Activated naive CD4-positive, alpha-beta T cell treated with anti-CD3 and anti-CD28 coated beads for 36 hours (primary cell): Measurements from ENCODE around the gene HEXIM1. TPM values are rescaled to one million over a fixed set of nuclear protein-coding genes. Genes with fewer than 3 reads are reported as not detected.

Experiments used
- CTCF ChIA-PET: fragments of 350-600 bp; sonication (Branson Sonifier 250); formaldehyde crosslinking; loops from one replicate; lab custom pipeline; 2021; ENCODE audit warnings: antibody characterized with exemption; lab: Charles Lee
- DNase-seq: peaks from one replicate; pipeline ENCODE4 v3.0.0-alpha.2; 2020
- H3K27ac Mint-ChIP-seq: one replicate; pipeline ENCODE4 v1.8.0; 2021; ENCODE audit warnings: mild to moderate bottlenecking, mixed read lengths
- H3K27me3 Mint-ChIP-seq: one replicate; pipeline ENCODE4 v1.8.0; 2021; ENCODE audit warnings: low read depth, mixed read lengths
- H3K36me3 Mint-ChIP-seq: one replicate; pipeline ENCODE4 v1.8.0; 2021; ENCODE audit warnings: low read depth, mixed read lengths
- H3K4me1 Mint-ChIP-seq: one replicate; pipeline ENCODE4 v1.8.0; 2021; ENCODE audit warnings: low read depth, mixed read lengths
- H3K4me3 Mint-ChIP-seq: one replicate; pipeline ENCODE4 v1.8.0; 2021; ENCODE audit warnings: mild to moderate bottlenecking, moderate library complexity, mixed read lengths
- H3K9me3 Mint-ChIP-seq: one replicate; pipeline ENCODE4 v1.8.0; 2021; ENCODE audit warnings: mixed read lengths
- intact Hi-C: fragments of 100-400 bp; cut with micrococcal nuclease; formaldehyde crosslinking; loops from one replicate; pipeline ENCODE4 v1.15.1; 2023
- total RNA-seq, 2 experiments: library from RNA; stranded (reverse); gene quantifications; one replicate each; pipeline ENCODE4 v1.2.3, GENCODE V29; 2021

Gene HEXIM1
- total RNA-seq, 2 experiments from 2014 or later, result 24.3 to 24.7 TPM

- intact Hi-C loops, result loop anchor here (1.0 kb wide), 1 partner anchor 24 kb away; the partner anchor contains the start of gene HEXIM1
- CTCF ChIA-PET, result interaction anchor here (0.6 to 3.5 kb wide), 6 partner anchors 10 to 106 kb away, joined by 4 to 41 read pairs (median 8); partner anchors contain the start of genes ACBD4 and HEXIM1
- H3K9me3 Mint-ChIP-seq, result no peaks in the 10 kb centered on the region
- no peaks in the 10 kb centered on the region for H3K27me3 Mint-ChIP-seq
- H3K4me3 Mint-ChIP-seq, result peak overlapping the region; percentile 22
- H3K4me1 Mint-ChIP-seq, result peaks cover 21% of the 10 kb centered on the region
- peak overlapping the region; percentile 93 for H3K27ac Mint-ChIP-seq
- H3K36me3 Mint-ChIP-seq, result no peaks in the 10 kb centered on the region
- DNase-seq, result no peak
These were observed 23.9 kb downstream of the HEXIM1 start for GRCh38 chr17:45172232-45172540.

DNA sequence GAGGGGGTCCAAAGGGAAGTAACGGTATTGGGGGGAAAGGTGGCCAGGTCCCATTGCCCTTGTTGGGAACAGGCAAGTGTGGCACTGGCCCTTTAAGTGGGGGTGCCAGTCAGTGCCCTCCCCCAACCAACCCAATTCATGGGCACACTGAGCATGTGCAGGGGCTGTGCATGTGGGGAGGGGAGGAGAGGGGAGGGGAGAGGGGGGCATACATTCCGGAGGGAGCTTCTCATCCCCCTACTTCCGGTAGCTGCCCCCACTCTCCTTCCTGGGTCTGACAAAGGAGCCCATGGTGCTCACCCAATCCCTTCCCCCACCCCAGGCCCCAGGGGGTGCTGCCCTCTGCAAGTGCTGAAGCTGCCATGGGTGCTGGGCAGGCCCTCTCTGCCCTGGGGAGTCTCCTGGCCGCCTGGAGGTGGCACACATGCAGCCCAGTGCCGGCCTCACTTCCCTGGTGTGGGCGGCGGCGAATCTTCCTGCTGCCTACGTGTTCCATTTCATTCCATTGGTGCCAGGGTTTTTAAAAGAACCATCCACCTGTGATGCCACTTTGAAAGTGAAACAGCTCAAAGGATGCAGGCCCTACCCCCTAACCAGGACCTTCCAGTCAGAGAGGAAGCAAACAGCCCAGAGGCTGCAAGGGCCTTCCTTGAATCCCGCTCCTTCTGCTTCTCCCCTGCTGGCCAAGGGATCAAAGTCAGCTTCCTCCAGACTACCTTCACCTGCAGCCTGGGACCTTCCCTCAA, 24.4 kb downstream of the HEXIM1 start:
- DNase-seq, result peak; percentile 65
- peaks cover 21% of the 10 kb centered on the region for H3K4me1 Mint-ChIP-seq
- no peaks in the 10 kb centered on the region for H3K36me3 Mint-ChIP-seq
- peak overlapping the region; percentile 71 for H3K4me3 Mint-ChIP-seq
- H3K9me3 Mint-ChIP-seq, result no peaks in the 10 kb centered on the region
- CTCF ChIA-PET, result interaction anchor here (0.8 to 3.5 kb wide), 11 partner anchors 10 to 150 kb away, joined by 3 to 41 read pairs (median 5); partner anchors contain the start of genes ACBD4 and HEXIM1
- peak overlapping the region; percentile 93 for H3K27ac Mint-ChIP-seq
- intact Hi-C loops, result loop anchor here (1.0 kb wide), 1 partner anchor 24 kb away; the partner anchor contains the start of gene HEXIM1
- H3K27me3 Mint-ChIP-seq, result no peaks in the 10 kb centered on the region

DNA sequence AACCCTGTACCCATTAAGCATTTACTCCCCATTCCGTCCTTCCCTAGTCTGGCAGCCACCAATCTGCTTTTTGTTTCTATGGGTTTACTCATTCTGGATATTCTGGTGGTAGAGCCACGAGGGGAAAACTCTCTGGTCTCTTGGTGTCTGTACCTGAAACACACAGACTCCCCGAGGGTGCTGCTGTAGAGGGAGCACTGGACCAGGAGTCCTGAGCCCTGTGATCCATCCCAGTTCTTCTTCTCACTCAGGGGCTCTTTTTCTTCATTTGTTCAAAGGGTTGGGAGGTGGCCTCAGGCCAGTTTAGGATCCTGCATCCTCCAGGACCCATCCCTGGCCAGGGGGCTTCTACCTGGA, 27.5 kb downstream of the HEXIM1 start:
- H3K36me3 Mint-ChIP-seq, result no peaks in the 10 kb centered on the region
- no peak overlapping the region for H3K27ac Mint-ChIP-seq
- no peaks in the 10 kb centered on the region for H3K9me3 Mint-ChIP-seq
- peaks cover 20% of the 10 kb centered on the region for H3K4me1 Mint-ChIP-seq
- intact Hi-C loops, result no loop called here
- H3K4me3 Mint-ChIP-seq, result no peak overlapping the region
- no peak for DNase-seq
- H3K27me3 Mint-ChIP-seq, result no peaks in the 10 kb centered on the region
- CTCF ChIA-PET, result interaction anchor here (1.0 to 2.3 kb wide), 3 partner anchors 9 to 40 kb away, joined by 3 to 15 read pairs (median 7); partner anchors contain the start of gene ACBD4

GRCh38 chr17:45177563-45177962, 29.3 kb downstream of the HEXIM1 start:
- Mint-ChIP-seq H3K4me1 (peaks cover 6% of the 10 kb centered on the region), H3K4me3 (no peak overlapping the region), H3K9me3 (no peaks in the 10 kb centered on the region), H3K27ac (no peak overlapping the region), H3K27me3 (no peaks in the 10 kb centered on the region), H3K36me3 (no peaks in the 10 kb centered on the region)
- CTCF ChIA-PET, result interaction anchor here (2.0 to 2.3 kb wide), 2 partner anchors 20 to 42 kb away, joined by 13 to 15 read pairs; partner anchors contain the start of gene ACBD4
- intact Hi-C loops, result no loop called here
- no peak for DNase-seq

- no peaks in the 10 kb centered on the region for H3K36me3 Mint-ChIP-seq
- CTCF ChIA-PET, result interaction anchor here (0.7 to 2.9 kb wide), 5 partner anchors 8 to 127 kb away, joined by 3 to 14 read pairs (median 6); partner anchors contain the start of gene ACBD4
- H3K4me1 Mint-ChIP-seq, result no peaks in the 10 kb centered on the region
- no peaks in the 10 kb centered on the region for H3K27me3 Mint-ChIP-seq
- H3K4me3 Mint-ChIP-seq, result no peak overlapping the region
- DNase-seq, result no peak
- intact Hi-C loops, result no loop called here
- H3K9me3 Mint-ChIP-seq, result no peaks in the 10 kb centered on the region
- no peak overlapping the region for H3K27ac Mint-ChIP-seq
These were observed 35.9 kb downstream of the HEXIM1 start for GRCh38 chr17:45184144-45184543.

DNA sequence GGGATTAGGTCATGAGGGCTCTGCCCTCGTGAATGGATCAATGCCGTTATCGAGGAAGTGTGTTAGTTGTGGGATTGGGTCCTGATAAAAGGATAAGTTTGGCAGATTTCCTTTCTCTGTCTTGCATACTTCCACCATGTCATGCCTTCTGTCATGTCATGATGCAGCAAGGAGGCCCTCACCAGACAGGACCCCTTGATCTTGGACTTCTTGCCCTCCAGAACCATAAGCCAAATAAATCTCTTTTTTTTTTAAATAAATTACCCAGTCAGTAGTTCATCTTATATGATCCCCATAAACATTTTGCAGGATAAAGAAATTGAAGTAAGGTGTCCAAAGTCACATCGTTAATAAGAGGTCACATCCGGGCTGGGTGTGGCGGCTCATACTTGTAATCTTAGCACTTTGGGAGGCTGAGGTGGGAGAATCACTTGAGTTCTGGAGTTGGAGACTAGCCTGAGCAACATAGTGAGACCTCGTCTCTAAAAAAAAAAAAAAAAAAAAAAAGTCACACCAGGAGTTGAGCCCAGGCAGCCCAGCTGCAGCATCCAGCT, 38.6 kb downstream of the HEXIM1 start:
- H3K27ac Mint-ChIP-seq, result no peak overlapping the region
- intact Hi-C loops, result no loop called here
- no peaks in the 10 kb centered on the region for H3K4me1 Mint-ChIP-seq
- no peak for DNase-seq
- CTCF ChIA-PET, result interaction anchor here (0.5 kb wide), 1 partner anchor 15 kb away, joined by 3 read pairs; no protein-coding TSS in a partner anchor
- H3K4me3 Mint-ChIP-seq, result no peak overlapping the region
- H3K27me3 Mint-ChIP-seq, result no peaks in the 10 kb centered on the region
- H3K9me3 Mint-ChIP-seq, result no peaks in the 10 kb centered on the region
- no peaks in the 10 kb centered on the region for H3K36me3 Mint-ChIP-seq

DNA sequence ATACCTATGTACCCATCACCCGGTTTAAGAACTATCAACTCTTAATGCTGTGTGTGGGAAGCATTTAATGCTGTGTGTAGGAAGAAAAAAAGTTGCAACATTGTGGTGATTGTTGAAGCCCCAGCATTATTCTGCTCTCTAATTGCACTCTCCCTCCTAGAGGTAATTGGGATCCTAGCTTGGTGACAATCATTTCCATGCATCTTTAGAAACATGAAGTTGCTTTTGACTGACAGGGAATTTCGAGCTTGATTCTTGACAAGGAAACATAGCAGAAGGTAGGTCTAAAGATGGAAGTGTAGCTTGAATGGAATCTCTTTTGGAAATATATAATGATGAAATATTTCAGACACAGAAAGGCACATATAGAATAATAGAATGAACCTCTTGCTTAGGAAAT, 40.7 kb downstream of the HEXIM1 start:
- no peaks in the 10 kb centered on the region for H3K27me3 Mint-ChIP-seq
- H3K27ac Mint-ChIP-seq, result no peak overlapping the region
- CTCF ChIA-PET, result interaction anchor here (0.6 to 2.2 kb wide), 3 partner anchors 9 to 119 kb away, joined by 3 to 14 read pairs (median 12); partner anchors contain the start of gene ACBD4
- no peaks in the 10 kb centered on the region for H3K9me3 Mint-ChIP-seq
- H3K4me1 Mint-ChIP-seq, result no peaks in the 10 kb centered on the region
- no peaks in the 10 kb centered on the region for H3K36me3 Mint-ChIP-seq
- intact Hi-C loops, result no loop called here
- H3K4me3 Mint-ChIP-seq, result no peak overlapping the region
- no peak for DNase-seq

DNA sequence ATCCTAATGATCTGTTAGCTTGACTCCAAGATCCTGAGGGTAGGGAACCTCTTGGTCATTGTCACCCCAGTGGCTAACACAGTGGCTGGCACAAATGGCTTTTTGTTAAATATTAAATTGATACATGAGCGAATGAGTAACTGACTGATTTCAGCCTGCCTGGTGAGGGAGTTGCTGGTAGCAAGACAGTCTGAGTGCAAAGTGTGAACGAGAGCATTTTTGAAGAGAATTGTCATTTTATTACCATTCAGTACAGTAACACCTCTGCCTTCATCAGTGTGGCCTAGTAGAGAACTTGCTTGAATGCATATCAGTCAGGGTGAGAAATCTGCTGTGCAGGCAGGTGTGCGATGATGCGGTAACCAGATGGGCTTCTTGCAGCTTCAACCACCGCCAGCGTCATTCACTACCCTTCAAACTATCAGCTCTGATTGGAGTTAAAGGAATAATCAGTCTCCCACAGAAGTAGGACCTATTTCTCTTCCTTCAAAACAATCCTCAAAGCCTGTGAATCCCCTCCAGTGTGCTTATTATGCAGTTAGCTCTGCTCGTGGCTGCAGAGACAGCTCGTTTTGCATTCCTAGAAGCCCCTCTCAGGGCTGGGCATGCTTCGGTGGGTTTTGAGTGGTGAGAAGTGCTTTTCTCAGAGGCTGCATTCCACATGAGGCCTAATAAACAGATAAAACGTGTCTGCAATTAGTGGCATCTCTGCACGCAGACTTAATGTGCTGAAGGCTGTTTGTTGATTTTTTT, 42.4 kb downstream of the HEXIM1 start:
- no peak for DNase-seq
- H3K27me3 Mint-ChIP-seq, result no peaks in the 10 kb centered on the region
- intact Hi-C loops, result loop anchor here (10.0 kb wide), 1 partner anchor 416 kb away; no protein-coding TSS in a partner anchor
- H3K4me1 Mint-ChIP-seq, result no peaks in the 10 kb centered on the region
- H3K9me3 Mint-ChIP-seq, result no peaks in the 10 kb centered on the region
- no peak overlapping the region for H3K4me3 Mint-ChIP-seq
- CTCF ChIA-PET, result interaction anchor here (0.6 to 1.9 kb wide), 4 partner anchors 28 to 57 kb away, joined by 3 to 14 read pairs (median 3); partner anchors contain the start of gene ACBD4
- no peaks in the 10 kb centered on the region for H3K36me3 Mint-ChIP-seq
- H3K27ac Mint-ChIP-seq, result no peak overlapping the region

DNA sequence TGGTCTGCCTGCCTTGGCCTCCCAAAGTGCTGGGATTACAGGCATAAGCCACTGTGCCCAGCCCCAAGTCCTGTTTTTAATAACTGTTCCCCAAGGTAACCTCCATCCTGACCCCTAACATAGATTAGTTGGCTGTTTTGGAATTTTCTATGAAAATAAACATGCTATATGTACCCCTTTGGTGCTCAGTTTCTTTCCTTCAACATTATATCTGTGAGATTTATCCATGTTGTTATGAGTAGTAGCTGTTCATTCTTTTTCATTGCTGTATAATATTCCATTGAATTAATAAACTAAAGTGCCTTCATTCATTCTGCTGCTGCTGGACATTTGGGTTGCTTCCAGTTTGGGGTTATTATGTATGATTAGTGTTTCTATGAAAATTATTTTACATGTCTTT, 47.1 kb downstream of the HEXIM1 start:
- CTCF ChIA-PET, result interaction anchor here (1.5 to 15.0 kb wide), 3 partner anchors 35 to 60 kb away, joined by 5 to 255 read pairs (median 6); partner anchors contain the start of gene ACBD4
- intact Hi-C loops, result loop anchor here (10.0 kb wide), 1 partner anchor 421 kb away; no protein-coding TSS in a partner anchor
- DNase-seq, result no peak
- Mint-ChIP-seq H3K9me3 (no peaks in the 10 kb centered on the region), H3K27ac (no peak overlapping the region), H3K4me1 (peaks cover 3% of the 10 kb centered on the region), H3K27me3 (no peaks in the 10 kb centered on the region), H3K36me3 (no peaks in the 10 kb centered on the region), H3K4me3 (no peak overlapping the region)

GRCh38 chr17:45197108-45197507, 48.8 kb downstream of the HEXIM1 start:
- Mint-ChIP-seq H3K9me3 (no peaks in the 10 kb centered on the region), H3K27ac (no peak overlapping the region), H3K27me3 (no peaks in the 10 kb centered on the region), H3K36me3 (no peaks in the 10 kb centered on the region), H3K4me1 (peaks cover 3% of the 10 kb centered on the region), H3K4me3 (no peak overlapping the region)
- CTCF ChIA-PET, result interaction anchor here (0.5 to 15.0 kb wide), 41 partner anchors 8 to 426 kb away, joined by 3 to 255 read pairs (median 5); partner anchors contain the start of genes ACBD4, HEXIM1, HEXIM2 and PLCD3
- intact Hi-C loops, result loop anchor here (1.0 to 10.0 kb wide), 2 partner anchors 62 to 422 kb away; partner anchors contain the start of gene ACBD4
- DNase-seq, result no peak

DNA sequence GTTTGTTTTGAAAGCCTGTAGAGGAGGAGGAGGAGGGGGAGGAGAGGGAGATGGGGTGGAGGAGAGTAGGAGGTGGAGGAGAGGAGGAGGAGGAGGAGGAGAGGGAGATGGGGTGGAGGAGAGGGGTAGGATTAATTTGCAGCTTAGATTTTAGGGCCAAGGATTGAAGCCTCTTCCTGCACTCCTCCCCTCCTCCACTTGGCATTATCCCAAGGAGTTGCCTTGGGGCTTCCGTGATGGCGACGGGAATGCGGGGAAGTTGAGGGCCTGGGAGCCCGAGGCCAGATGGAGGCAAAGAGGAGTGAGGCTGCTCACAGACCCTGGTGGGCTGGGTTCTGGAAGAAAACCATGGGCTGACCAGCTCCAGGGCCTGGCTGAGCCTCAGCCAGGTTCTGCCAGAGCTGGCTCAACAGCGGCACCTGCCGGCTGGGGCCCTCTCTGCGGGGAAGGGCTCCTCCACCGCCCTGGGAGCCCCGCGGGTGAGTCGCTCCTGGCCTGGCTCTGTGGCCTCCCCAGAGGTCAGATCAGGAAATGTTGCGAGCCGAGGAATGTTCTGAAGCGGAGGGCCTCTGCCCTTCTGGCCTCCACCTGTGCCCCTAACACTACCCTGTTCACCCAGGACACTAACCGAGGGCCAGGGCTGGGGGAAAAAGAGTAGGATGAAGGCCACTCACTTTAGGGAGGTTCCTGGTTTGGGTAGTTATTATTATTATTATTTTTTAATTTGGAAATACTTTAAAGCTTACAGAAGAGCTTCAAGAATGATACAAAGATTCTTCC, 49.5 kb downstream of the HEXIM1 start:
- Mint-ChIP-seq H3K36me3 (no peaks in the 10 kb centered on the region), H3K27me3 (no peaks in the 10 kb centered on the region), H3K4me3 (no peak overlapping the region), H3K27ac (no peak overlapping the region), H3K4me1 (peaks cover 3% of the 10 kb centered on the region), H3K9me3 (no peaks in the 10 kb centered on the region)
- CTCF ChIA-PET, result interaction anchor here (0.5 to 15.0 kb wide), 47 partner anchors 9 to 1240 kb away, joined by 3 to 255 read pairs (median 4); partner anchors contain the start of genes ACBD4, HEXIM1, HEXIM2 and PLCD3
- DNase-seq, result peak; percentile 94
- intact Hi-C loops, result loop anchor here (1.0 to 10.0 kb wide), 2 partner anchors 62 to 423 kb away; partner anchors contain the start of gene ACBD4
